GM04503 (cell line): Measurements from ENCODE around the gene ANO4.
A peak's percentile ranks its signal among the peaks of the same experiment; 100 is the strongest.

Source experiments
- DNase-seq: peaks from one replicate; pipeline ENCODE4 v3.0.0-alpha.2; 2012; ENCODE audit warnings: low read depth

Gene ANO4

GRCh38 chr12:100808777-100809176 is 14.2 kb downstream of the ANO4 start:
- DNase-seq: no peak

- DNase-seq: no peak
Observed at GRCh38 chr12:100820314-100820713, 25.7 kb downstream of the ANO4 start.

- peak; percentile 48 for DNase-seq
Observed at GRCh38 chr12:100823963-100824362, 29.4 kb downstream of the ANO4 start.

- no peak for DNase-seq
Observed at GRCh38 chr12:100824476-100824875, 29.9 kb downstream of the ANO4 start.

- no peak for DNase-seq
Observed at GRCh38 chr12:100826323-100826722, 31.7 kb downstream of the ANO4 start.

DNA sequence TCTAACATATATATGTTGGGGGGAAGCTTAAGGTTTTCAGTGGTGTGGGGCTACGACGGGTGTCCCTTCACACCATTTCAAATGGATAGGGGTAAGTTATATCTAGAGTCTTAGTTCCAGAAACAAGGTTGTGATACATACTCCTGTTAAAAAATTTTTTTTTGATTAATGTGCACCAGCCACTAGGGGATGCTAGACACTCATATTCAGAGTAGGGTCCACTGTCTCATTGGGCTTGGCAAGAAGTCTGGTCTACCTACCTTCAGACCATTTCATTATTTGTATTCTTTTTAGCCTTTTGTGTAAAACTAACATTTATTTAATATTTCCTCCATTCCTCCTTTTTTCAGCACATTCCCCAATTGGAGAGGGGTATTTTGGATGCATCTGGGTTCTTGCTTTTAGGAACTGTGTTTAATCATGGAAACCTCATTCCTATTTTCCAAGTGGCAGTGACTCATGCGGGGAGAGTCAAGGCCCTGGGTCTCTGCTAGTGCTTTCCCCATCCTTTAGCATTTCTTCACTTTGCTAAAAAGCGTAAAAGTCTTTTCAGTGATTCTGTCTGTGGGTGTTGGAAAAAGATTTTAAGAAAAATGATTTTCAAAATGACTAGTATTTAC is 33.4 kb downstream of the ANO4 start:
- DNase-seq: no peak

DNA sequence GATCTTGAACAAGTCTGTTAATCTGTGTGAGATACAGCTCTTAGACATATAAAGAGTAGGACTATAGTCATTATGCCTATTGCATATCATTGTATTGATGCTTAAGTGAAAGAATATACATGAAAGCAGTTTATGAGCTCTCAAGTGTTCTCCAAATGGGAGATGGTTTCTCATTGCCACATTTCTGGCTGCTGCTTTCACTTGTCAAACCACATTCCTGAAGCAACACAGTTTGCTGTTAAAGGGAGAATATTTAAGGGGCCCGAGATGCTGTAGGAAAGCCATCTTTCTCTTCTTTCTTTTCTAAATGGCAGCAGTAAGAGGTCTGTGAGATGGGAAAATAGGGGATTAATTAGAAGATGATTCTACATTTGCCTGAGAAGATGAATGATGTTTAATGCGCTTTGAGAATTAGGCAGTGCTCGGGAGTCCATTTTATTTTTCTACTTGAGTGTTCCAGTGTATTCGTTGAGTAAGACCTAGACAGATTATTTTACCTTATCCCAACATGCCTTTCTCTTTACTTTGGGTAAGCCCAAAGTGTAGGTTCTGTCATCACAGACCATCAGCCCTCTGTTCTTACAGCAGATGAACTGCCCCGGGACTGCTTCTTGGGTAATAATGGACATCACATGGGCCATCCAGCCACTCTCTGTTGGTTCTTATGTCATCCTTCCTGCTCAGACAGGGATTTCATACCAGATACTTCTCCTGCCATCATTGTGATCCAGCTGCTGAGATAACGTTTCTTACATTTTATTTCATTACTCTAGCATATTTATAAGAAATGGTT is 35.6 kb downstream of the ANO4 start:
- no peak for DNase-seq

- no peak for DNase-seq
Observed at GRCh38 chr12:100833282-100833681, 38.7 kb downstream of the ANO4 start.

- no peak for DNase-seq
Observed at GRCh38 chr12:100840748-100841147, 46.2 kb downstream of the ANO4 start.

- DNase-seq: no peak
Observed at GRCh38 chr12:100842156-100842555, 47.6 kb downstream of the ANO4 start.

- DNase-seq: no peak
Observed at GRCh38 chr12:100843061-100843460, 48.5 kb downstream of the ANO4 start.

- DNase-seq: no peak
Observed at GRCh38 chr12:100845095-100845494, 50.5 kb downstream of the ANO4 start.

GRCh38 chr12:100851637-100852036 is 57.1 kb downstream of the ANO4 start:
- no peak for DNase-seq

GRCh38 chr12:100857418-100857817 is 62.8 kb downstream of the ANO4 start:
- no peak for DNase-seq

DNA sequence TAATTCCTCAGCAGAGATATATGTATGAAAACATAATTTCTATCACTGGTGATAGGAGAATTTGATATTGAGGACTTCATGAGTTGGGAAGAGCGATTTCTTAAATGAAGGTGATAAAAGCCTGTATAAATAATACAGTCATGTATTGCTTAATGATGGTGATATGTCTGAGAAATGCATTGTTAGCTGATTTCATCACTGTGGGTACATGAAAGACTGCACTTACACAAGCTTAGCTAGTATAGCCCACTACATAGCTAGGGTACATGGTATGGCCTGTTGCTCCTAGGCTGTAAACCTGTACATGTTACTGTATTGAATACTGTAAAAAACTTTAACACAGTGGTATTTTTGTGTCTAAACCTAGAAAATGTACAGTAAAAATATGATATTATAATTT is 63.4 kb downstream of the ANO4 start:
- DNase-seq: no peak

- DNase-seq: no peak
Observed at GRCh38 chr12:100858656-100859055, 64.1 kb downstream of the ANO4 start.

DNA sequence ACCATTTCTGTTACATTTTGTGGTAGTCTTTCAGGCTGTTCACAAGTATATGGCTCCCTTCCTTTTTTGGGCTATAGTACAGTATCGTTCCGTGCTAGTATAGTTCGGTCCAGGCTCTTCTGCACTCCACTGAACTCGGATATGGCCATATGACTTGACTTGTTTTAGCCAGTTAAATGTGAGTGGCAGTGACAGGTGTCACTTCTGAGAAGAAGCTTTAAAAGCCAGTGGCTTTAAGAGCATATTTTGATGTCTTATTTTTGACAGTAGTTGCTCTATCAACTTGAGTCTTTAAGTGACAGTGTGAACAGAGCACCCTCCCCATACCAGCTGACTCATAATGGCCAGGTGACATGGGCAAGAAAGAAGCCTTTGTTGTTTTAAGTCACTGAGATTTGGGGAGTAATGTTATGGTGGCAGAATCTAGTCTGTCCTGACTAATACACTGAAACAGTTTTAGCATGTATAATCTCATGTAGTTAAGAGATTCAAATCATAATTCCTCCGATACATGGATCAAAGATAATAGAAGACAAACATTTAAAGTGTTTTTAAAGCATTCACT is 64.6 kb downstream of the ANO4 start:
- DNase-seq: no peak

- DNase-seq: no peak
Observed at GRCh38 chr12:100860611-100861010, 66.0 kb downstream of the ANO4 start.

DNA sequence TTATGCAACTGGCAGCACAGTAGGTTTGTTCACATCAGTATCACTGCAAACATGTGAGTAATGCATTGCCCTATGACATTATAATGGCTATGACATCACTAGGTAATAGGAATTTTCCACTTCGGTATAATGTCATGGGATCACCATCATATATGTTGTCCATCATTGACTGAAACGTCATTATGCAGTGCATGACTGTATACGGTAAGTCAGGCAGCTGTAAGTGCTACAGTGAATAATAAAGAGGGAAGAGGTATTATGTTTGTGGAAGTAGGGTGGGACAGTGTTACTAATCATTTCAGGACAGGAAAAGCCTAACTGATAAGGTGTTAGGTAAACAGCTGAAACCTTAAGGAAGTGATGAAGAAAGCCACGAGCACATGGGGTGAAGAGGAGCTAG is 68.1 kb downstream of the ANO4 start:
- DNase-seq: no peak

DNA sequence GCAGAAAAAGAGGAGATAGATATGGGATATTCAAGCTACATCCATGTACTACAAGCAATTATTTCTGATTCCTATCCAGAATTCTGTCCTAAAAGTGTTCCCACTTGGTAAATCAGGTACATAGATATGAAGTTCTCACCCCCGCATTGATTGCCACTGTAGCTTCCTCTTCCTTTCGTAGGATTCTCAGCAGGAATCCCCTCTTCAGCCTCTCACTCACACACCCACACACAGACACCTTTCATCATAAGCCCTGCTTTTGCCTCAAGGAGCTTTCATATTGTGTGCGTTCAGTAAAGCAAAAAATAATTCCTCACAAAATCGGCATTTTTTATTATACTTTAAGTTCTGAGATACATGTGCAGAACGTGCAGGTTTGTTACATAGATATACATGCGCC is 69.8 kb downstream of the ANO4 start:
- no peak for DNase-seq

- no peak for DNase-seq
Observed at GRCh38 chr12:100867639-100868393, 73.2 kb downstream of the ANO4 start.

DNA sequence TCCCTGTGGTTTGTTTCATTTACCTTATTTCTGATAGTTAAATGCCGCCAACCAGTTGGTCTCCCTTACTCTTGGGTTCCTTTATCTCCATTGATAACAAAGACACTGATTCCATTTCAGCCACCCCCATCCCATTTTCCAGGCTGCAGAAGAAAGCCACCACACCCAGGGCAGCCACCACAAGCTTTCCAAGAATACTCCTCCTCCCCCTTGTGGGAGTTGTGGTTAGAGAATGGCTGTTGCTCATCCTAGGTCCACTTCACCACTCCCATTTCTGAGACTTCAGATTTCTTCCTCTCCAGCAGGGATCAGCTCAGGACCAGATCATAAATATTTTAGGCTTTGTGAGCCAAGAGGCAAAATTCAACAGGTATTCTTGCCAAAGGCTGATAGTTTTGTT is 73.9 kb downstream of the ANO4 start:
- peak; percentile 16 for DNase-seq
